ENCODE results near the gene VEZT.
A peak's percentile ranks its signal among the peaks of the same experiment; 100 is the strongest.
"Not testable (repeated sequence)": the region's sequence is repeated elsewhere in the genome, so short reads cannot be mapped to it uniquely, and the experiment has no call there.

The VEZT gene

DNA sequence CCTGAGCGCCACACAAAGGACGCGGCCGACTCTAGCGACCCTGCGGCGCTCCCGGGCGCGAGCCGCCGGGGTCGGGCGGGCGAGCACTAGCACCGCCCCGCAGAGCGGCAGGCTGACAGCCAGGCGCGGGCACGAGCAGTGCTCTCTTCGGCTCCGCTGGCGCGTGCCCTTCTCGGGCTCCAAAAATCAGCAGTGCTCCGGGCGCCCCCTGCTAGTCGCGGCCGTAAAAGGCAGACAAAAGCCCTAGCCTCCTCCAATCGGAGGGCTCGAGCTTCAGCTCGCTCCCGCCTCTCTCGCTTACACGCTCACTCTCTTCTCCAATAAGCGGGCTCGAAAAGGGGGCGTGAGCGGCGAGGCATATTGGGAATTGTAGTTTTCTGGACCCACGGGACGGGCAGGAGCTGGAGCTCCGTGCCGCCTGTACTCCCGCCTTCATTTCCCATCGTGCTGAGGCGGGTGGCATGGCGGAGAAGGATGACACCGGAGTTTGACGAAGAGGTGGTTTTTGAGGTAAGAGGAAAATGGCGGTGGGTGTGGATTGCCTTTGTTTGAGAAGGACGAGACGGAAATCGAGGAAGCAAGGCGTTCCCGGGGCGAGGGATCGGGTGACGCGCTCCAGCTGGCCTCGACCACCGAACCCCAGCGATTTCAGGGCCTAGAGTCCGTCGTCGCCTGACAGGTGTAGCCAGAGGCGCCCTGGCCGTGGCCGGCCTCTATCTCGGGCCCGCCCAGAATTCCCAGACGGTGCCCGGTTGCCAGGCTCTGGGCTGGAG, at the start of gene VEZT, which contains the start of gene FGD6:
VEZT (plus strand) TSS at position 431 of the 773 bp plus-strand sequence; CDS start at position 475, 44 bp downstream.
FGD6 (minus strand) TSS at position 91 of the 773 bp plus-strand sequence. CDS start 227 bp downstream, outside the sequence.
- FAIRE-seq = peak; percentile 96

DNA sequence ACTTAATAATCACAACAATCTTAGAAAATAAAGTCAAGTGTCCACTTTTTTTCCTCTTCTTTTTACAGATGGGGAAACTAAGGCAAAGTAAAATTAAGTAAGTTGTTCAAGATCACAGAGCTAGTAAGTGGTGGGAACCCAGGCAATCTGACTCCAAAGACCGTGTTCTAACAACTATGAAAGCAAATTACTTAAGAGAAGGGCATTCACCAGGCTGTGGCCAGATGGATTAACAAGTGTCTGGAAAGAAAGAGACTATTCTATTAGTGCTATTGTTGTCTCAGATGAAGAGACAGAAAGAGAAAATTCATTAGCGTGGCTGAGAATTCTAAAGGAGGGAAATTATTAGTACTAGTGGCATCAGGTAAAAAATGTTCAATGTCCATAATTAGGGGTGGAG, 48.9 kb upstream of the VEZT start:
- FAIRE-seq = no peak

DNA sequence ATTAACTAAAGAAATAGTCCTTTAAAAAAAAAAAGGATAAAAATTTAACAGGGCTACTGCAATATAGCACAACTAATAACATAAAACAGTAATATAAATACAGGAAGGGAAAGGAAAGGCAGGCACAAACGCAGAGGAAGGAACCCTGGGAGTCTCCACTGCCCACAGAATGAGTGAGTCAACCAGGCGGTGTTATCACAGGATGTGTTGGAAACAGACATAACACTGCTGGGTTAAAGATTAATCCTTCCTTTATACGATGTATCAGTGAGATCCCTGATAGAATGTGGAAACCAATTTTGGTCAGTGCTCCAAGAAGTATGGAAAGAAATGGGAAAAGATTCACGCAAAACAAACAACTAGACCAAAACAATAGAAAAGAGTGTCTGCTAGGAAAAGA, 48.2 kb upstream of the VEZT start:
- FAIRE-seq = peak; percentile 87

GRCh38 chr12:95173392-95174251, 44.0 kb upstream of the VEZT start:
- no peak for FAIRE-seq

GRCh38 chr12:95177201-95177768, 40.3 kb upstream of the VEZT start:
- no peak for FAIRE-seq

GRCh38 chr12:95178136-95178535, 39.5 kb upstream of the VEZT start:
- no peak for FAIRE-seq

DNA sequence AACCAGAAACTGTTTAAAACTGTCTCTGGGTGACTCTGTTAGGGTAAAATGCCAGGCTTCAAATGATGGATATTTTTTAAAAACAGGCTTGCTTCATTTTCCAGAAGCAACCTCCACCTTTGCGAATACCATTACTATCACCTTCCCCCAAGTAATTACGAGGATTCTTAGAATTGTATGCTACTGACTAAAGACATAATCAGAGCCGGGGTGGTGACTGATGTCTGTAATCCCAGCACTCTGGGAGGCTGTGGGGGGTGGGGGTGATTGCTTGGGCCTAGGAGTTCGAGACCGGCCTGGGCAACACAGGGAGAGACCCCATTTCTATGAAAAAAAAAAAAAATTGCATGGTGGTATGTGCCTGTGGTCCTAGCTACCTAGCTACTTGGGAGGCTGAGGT, 38.6 kb upstream of the VEZT start:
- FAIRE-seq = no peak

DNA sequence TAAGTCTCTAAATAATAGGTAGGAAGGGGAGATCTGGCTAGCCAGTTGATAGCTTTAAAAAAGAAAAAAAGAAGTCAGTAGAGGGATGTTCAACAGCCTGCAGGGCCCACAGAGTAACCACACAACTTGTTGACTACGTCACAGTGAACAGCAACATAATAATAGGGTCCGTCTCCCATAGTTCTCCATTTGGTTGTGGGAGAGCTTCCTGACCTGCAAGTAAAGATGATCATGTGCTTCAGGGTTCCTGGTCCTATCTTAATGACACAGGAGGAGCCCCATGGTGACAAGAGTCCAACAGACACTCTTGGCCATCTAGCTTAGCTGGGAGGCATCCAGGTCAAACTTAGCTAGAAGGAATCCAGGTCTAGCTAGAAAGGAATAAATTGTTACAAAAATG, 36.5 kb upstream of the VEZT start:
- no peak for FAIRE-seq

DNA sequence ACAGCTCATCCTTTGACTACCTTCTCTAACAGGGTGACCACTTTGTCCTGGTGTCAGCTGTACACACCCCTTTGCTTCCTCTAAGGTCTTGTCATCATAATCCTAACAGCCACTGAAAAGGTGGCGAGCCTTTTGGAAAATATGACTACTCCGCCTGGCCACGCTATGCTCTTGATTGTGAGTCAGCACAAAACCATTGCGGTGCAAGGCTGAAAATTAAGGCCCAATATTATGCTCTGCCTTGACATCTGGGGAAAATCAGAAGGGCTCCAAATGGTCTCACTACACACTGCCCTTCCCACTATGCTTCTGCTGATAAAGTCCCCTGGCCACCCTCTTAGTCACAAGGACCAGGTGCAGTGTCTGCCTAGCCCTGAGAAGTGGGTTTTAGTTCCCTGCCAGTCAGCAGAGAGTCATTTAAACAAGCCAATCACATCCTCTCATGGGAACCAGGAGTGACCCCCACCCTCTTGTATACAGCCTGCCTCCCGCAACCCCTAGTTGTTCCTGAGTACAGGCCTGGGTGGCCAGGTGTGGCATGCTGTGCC, 34.7 kb upstream of the VEZT start:
- no peak for FAIRE-seq

DNA sequence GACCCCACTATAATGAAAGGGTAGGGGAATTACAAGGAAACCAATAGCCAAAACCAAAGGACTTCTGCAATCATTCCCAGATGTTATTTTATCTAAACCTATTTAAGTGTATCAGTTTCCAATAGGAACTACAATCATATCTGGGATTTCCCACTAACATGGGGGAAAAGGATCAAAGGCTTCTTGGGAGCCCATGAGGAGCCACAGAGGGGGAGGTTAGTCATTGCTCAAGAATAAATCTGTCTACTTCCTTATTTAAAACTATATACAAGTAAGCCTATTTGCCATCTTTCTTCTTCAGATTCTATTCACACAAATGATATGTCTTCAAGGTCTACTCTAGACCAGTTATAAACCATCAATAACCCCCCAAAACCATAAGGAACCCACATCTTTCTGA, 33.5 kb upstream of the VEZT start:
- no peak for FAIRE-seq

DNA sequence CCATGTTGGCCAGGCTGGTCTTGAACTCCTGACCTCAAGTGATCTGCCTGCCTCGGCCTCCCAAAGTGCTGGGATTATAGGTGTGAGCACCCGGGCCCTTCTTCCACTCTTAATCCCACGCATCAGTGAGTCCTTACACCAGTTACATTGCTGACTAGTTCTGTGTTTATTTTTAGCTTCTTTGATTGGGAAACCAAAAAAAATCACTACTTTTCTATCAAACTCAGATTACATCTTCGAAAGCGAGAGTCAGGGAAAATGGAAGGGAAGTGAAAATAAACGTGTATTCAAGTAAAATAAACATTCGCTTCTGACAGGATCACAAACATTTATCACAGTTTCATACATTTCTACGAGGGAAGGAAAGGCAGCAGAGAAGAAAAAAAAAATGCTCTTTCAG, 32.5 kb upstream of the VEZT start:
- no peak for FAIRE-seq

- FAIRE-seq = no peak
Observed at GRCh38 chr12:95185854-95186253, 31.8 kb upstream of the VEZT start.

GRCh38 chr12:95187865-95188415, 29.7 kb upstream of the VEZT start:
- no peak for FAIRE-seq

DNA sequence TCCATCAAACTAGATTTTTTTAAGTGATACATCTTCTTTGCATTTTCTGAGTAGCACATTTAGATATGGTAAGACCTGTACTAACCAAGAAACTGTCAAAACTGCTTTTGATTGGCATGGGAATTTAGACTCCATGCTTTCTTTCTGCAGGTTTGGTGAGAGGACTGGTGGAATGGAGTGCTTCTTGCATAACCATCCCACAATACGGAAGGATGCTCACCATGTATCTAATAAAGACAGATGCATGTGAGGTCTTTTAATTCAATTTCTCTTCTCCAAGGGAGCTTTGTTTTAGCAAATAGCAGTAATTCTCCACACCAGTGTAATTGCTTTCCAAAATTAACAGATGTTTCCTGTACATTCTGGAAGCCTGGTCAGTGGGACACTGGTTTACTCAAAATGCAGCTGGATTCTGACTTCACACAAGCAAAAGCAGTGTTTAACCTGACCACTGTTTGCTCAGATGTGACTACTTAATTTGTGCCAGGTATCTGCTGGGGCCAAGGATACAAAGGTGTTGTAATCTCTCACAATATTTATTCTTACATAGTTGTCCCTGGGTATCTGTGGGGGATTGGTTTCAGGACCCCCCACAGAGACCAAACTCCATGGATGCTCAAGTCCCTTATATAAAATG, 26.4 kb upstream of the VEZT start:
- FAIRE-seq = no peak

DNA sequence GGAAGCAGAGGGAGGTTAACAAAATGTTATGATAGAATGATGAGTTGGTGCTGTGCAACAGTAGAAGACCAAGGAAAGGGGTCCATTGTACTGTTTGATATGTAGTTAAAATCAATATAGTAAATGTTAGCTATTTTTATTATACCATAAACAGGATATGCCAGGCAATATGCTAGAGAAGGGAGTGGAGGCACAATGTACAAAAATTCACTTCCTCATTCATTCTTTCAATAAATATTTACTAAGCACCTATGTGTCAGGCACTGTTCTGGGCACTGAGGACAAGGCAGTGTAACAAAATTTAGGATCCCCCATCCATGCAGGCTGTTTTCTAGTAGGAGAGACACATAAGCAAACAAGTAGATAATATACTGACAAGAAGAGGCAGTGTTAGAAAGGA, 25.3 kb upstream of the VEZT start:
- FAIRE-seq = no peak

DNA sequence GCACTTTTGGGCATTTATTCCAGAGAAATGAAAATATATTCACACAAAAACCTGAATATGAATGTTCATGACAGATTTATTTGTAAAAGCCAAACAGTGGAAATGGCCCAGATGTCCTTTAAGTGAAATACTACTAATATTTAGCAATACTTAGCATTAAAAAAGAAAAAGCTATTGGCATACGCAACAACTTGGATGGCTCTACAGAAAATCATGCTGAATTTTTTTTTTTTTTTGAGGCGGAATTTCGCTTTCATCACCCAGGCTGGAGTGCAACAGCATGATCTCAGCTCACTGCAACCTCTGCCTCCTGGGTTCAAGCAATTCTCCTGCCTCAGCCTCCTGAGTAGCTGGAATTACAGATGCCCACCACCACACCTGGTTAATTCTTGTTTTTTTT, 24.5 kb upstream of the VEZT start:
- no peak for FAIRE-seq

GRCh38 chr12:95195122-95195521, 22.5 kb upstream of the VEZT start:
- no peak for FAIRE-seq

DNA sequence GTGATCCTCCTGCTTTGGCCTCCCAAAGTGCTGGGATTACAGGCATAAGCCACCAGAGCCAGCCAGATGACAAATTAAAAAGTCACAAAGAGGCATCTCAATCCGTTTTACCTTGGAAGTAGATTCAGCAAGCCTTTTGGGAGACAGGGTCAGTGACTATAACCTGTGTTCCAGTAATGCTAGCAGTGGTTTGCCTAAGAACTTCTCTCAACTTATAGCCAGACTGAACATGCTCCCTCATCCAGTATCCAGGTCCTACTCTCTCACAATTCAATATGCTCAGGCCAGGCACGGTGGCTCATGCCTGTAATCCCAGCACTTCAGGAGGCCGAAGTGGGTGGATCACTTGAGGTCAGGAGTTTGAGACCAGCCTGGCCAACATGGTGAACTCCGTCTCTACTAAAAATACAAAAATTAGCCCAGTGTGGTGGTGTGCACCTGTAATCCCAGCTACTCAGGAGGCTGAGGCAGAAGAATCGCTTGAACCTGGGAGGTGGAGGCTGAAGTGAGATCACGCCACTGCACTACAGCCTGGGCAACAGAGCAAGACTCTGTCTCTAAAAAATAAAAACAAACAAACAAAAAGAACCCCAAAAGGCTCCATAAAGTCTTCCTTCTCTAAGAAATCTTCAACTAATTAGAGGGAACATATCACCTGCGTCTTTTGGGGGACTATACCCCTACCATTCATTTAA, 20.6 kb upstream of the VEZT start:
- not testable (repeated sequence) for FAIRE-seq

- no peak for FAIRE-seq
Observed at GRCh38 chr12:95197636-95198035, 20.0 kb upstream of the VEZT start.

DNA sequence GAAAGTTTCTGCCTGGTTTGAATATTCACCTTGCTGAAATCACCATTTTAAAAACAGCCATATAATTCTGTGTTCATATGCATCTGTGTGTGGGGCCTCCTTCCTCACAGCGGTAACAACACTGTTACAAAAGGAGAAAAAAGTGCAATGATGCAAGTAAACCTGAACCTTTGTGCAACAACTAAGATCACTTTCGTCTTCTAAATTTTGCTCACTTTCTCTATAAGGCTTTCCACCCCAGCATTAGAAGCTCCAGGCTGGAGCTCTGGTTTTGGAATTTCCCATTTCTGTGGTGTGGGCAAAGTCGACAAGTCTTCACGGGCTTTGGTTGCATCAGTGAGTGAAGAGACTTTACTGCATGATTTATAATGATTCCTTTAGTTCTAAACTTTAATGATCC, 18.7 kb upstream of the VEZT start:
- FAIRE-seq = no peak

DNA sequence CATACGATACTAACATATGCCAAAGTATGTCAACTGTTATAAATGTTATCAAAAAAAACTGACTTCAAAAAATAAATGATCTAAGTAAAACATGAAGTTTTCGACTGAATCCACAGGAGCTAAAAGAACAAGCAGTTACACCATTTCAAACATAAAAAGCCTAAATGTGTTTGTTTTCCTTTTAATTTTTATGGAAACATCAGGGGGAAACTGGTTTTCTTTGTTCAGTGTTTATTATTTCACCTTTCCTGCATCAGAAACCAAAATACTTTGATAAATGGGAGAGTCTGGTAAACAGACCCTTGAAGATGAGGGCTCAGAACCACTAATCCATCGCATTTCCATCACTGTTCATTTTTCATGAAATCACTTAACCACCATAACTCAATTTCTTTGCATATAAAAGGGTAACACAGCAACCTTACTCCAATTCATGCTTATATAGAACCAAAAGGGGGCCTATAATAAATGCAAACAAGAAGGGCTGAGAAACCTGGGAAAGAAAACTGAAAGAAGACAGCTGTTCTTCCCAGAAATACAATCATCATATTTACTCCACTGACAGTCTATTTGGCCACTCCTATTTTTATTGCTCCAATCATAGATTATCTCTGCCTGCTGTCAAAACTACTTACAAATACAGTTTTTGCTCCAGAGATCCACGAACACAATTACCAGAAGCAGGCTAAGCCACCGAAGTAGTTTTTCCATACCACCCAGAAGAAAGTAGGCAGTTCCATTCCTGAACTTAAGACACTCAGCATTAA, 17.3 kb upstream of the VEZT start:
- FAIRE-seq = no peak

Measured in islet of Langerhans (tissue), 1 donor.